Activated CD8-positive, alpha-beta memory T cell treated with anti-CD3 and anti-CD28 coated beads, Interleukin-2, amount 10 ng/mL, durations not matched to agents 7 days and 5 days (primary cell): ENCODE results near the gene ATG9A. TPM values are rescaled to one million over a fixed set of nuclear protein-coding genes. Genes with fewer than 3 reads are reported as not detected.
"Not testable (repeated sequence)": the region's sequence is repeated elsewhere in the genome, so short reads cannot be mapped to it uniquely, and the experiment has no call there.

Experiments
- ATAC-seq: fragments of 150-1000 bp; cut with Tn5 transposase; one replicate; pipeline ENCODE4 v1.10.0; 2021; ENCODE audit warnings: moderate library complexity
- CTCF ChIA-PET: fragments of 350-600 bp; sonication (Branson Sonifier 250); formaldehyde crosslinking; loops from one replicate; lab custom pipeline; 2021; ENCODE audit warnings: antibody characterized with exemption; lab: Charles Lee
- DNase-seq: peaks from one replicate; pipeline ENCODE4 v3.0.0-alpha.2; 2020
- H3K27ac Mint-ChIP-seq: one replicate; pipeline ENCODE4 v1.8.0; 2021; ENCODE audit warnings: mild to moderate bottlenecking, mixed read lengths
- H3K27me3 Mint-ChIP-seq: one replicate; pipeline ENCODE4 v1.8.0; 2021; ENCODE audit warnings: mixed read lengths
- H3K36me3 Mint-ChIP-seq: one replicate; pipeline ENCODE4 v1.8.0; 2021; ENCODE audit warnings: mild to moderate bottlenecking, mixed read lengths
- H3K4me1 Mint-ChIP-seq: one replicate; pipeline ENCODE4 v1.8.0; 2021; ENCODE audit warnings: mixed read lengths
- H3K4me3 Mint-ChIP-seq: one replicate; pipeline ENCODE4 v1.8.0; 2021; ENCODE audit warnings: mild to moderate bottlenecking, moderate library complexity, mixed read lengths
- H3K9me3 Mint-ChIP-seq: one replicate; pipeline ENCODE4 v1.8.0; 2022; ENCODE audit warnings: low read depth, mixed read lengths
- total RNA-seq, 2 experiments: library from RNA; stranded (reverse); gene quantifications; one replicate each; pipeline ENCODE4 v1.2.3, GENCODE V29; 2021

The ATG9A gene
- total RNA-seq, 2 experiments from 2014 or later, result 56.6 to 60.7 TPM

DNA sequence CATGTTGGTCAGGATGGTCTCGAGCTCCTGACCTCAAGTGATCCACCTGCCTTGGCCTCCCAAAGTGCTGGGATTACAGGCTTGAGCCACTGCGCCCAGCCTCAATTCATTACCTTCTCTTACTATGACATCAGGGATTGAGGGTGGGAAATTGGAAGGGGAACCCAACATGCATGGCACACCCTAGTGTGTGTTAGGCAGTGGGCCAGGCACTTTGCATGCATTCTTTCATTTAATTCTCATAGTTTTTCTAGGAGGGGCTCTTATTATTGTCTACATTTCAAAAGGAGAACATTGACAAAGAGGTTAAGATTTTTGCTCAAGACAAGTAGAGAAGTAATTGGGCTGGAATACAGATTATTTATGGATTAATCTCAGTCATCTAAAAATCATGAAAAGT is 38.9 kb upstream of the ATG9A start:
- CTCF ChIA-PET, result interaction anchor here (2.5 to 4.5 kb wide), 2 partner anchors 10 to 27 kb away, joined by 8 to 16 read pairs; partner anchors contain the start of gene DNAJB2
- peaks cover 2% of the 10 kb centered on the region for H3K27me3 Mint-ChIP-seq
- no peaks in the 10 kb centered on the region for H3K9me3 Mint-ChIP-seq
- ATAC-seq, result no peak
- no peak overlapping the region for H3K27ac Mint-ChIP-seq
- H3K36me3 Mint-ChIP-seq, result no peaks in the 10 kb centered on the region
- no peaks in the 10 kb centered on the region for H3K4me1 Mint-ChIP-seq
- DNase-seq, result no peak
- no peak overlapping the region for H3K4me3 Mint-ChIP-seq

DNA sequence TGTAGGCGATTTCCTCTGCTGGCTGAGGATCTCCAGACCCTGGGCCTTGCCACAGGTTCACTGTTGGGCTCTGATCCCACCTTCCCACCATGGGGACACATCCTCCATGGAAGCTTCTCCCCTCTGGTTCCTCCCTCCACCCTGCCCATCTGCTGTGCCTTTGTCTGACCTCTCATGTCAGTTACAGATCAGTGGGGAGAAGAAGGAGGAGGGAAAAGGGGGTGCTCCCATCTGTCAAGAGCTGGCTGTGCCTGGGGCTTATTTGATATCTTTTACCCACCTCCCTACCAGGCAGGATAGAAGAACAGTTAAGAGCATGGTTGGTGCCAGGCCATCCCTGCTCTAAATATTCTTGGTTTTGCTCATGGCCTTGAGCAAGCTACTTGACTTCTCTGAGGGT is 37.5 kb upstream of the ATG9A start:
- CTCF ChIA-PET, result interaction anchor here (1.2 to 4.5 kb wide), 3 partner anchors 11 to 29 kb away, joined by 5 to 16 read pairs (median 11); partner anchors contain the start of genes DNAJB2 and TUBA4A
- H3K27ac Mint-ChIP-seq, result no peak overlapping the region
- peaks cover 2% of the 10 kb centered on the region for H3K27me3 Mint-ChIP-seq
- ATAC-seq, result no peak
- no peaks in the 10 kb centered on the region for H3K9me3 Mint-ChIP-seq
- DNase-seq, result no peak
- no peak overlapping the region for H3K4me3 Mint-ChIP-seq
- H3K4me1 Mint-ChIP-seq, result no peaks in the 10 kb centered on the region
- no peaks in the 10 kb centered on the region for H3K36me3 Mint-ChIP-seq

DNA sequence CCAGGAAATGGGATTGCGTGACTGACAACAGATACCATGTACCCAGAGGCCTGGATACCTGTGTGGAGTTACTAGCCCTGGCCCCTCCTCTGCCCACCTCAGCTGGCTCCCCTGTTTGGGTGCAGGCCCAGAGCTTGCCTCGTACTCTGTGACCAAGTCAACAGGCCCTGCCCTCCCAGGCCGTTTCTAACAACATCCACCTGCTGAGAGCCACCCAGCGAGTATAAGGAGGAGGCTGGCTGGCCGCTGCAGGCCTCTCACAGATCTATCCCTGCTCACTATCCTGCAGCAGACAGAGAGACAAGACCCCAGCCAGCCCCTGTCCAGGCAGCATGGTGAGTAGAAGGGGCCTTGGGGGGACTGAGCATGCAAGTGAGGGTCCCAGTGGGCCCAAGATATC is 36.8 kb upstream of the ATG9A start:
- Mint-ChIP-seq H3K9me3 (no peaks in the 10 kb centered on the region), H3K36me3 (no peaks in the 10 kb centered on the region), H3K4me1 (no peaks in the 10 kb centered on the region), H3K27ac (no peak overlapping the region), H3K27me3 (peaks cover 6% of the 10 kb centered on the region), H3K4me3 (no peak overlapping the region)
- DNase-seq (no peak), ATAC-seq (no peak)
- CTCF ChIA-PET, result interaction anchor here (1.7 to 7.1 kb wide), 3 partner anchors 11 to 29 kb away, joined by 7 to 54 read pairs (median 11); partner anchors contain the start of genes DNAJB2 and TUBA4A

DNA sequence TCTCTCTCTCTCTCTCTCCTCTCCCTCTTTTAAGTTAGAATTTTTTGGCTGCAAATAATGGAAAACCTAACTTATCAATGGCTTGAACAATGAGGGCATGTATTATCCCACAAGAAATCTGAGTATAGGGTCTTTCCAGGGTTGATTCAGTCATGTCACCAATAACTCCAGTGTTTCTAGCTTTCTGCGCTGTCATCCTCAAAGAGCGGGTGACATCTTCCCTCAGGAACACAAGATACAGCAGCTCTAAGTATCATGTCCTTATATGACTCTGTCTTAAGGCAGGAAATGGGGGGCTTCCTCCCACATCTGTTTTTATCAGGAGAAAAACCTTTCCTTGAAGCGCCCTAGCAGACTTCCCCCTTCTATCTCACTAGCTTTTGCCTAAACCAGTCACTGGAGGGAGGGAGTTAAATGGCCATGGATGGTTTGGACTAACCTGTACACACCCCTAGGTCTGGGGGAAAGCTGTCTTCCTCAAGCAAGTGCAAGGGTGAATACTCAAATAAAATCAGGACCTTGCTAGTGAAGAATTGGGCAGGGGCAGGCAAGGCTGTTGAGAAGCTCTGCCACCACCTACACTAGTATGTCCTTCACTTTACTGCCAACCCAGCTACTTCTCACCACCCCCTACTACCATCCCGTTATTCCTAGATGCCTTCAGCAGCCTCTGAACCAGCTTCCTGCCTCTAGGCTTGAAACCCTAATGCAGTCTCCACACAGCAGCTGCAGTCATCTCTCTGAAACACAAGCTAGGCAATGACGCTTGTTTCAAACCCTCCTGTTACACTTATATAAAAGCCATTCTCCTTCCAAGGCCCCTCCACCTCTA is 31.8 kb upstream of the ATG9A start:
- ATAC-seq, result no peak
- Mint-ChIP-seq H3K9me3 (no peaks in the 10 kb centered on the region), H3K4me3 (no peak overlapping the region), H3K36me3 (no peaks in the 10 kb centered on the region), H3K4me1 (no peaks in the 10 kb centered on the region), H3K27me3 (peaks cover 17% of the 10 kb centered on the region), H3K27ac (no peak overlapping the region)
- CTCF ChIA-PET, result interaction anchor here (1.1 to 7.1 kb wide), 6 partner anchors 16 to 102 kb away, joined by 3 to 54 read pairs (median 4); partner anchors contain the start of genes ANKZF1, ATG9A, DNAJB2 and GLB1L
- no peak for DNase-seq

- H3K4me3 Mint-ChIP-seq, H3K27ac Mint-ChIP-seq, H3K9me3 Mint-ChIP-seq, ATAC-seq, H3K36me3 Mint-ChIP-seq, H3K4me1 Mint-ChIP-seq, DNase-seq: not testable (repeated sequence)
- CTCF ChIA-PET, result interaction anchor here (0.7 to 3.3 kb wide), 4 partner anchors 19 to 88 kb away, joined by 3 to 14 read pairs (median 6); no protein-coding TSS in a partner anchor
- peaks cover 17% of the 10 kb centered on the region for H3K27me3 Mint-ChIP-seq
Measured at GRCh38 chr2:219258942-219259341, 29.5 kb upstream of the ATG9A start.

- no peaks in the 10 kb centered on the region for H3K9me3 Mint-ChIP-seq
- DNase-seq (peak; percentile 71), ATAC-seq (peak; percentile 25)
- H3K27ac Mint-ChIP-seq, result peak overlapping the region; percentile 93
- CTCF ChIA-PET, result interaction anchor here (0.8 to 6.4 kb wide), 18 partner anchors 9 to 275 kb away, joined by 3 to 73 read pairs (median 5); partner anchors contain the start of genes ABCB6, ANKZF1, ATG9A and CNPPD1
- peaks cover 5% of the 10 kb centered on the region for H3K27me3 Mint-ChIP-seq
- H3K36me3 Mint-ChIP-seq, result peaks cover 30% of the 10 kb centered on the region
- H3K4me3 Mint-ChIP-seq, result peak overlapping the region; percentile 99
- H3K4me1 Mint-ChIP-seq, result peaks cover 36% of the 10 kb centered on the region
Measured at GRCh38 chr2:219254590-219255201, 25.3 kb upstream of the ATG9A start.

GRCh38 chr2:219253753-219254589 is 24.5 kb upstream of the ATG9A start, which contains the start of gene TUBA4A:
Gene TUBA4A, minus strand, starts transcription at chr2:219253918. Its CDS starts 60 bp downstream, at chr2:219253858.
- H3K27ac Mint-ChIP-seq, result peak within 1 kb of the TSS; percentile 97
- H3K27me3 Mint-ChIP-seq, result peaks cover 3% of the 10 kb centered on the region
- H3K4me3 Mint-ChIP-seq, result peak within 1 kb of the TSS; percentile 99
- peak; percentile 92 for DNase-seq
- peaks cover 38% of the 10 kb centered on the region for H3K36me3 Mint-ChIP-seq
- ATAC-seq, result peak; percentile 76
- peaks cover 44% of the 10 kb centered on the region for H3K4me1 Mint-ChIP-seq
- no peaks in the 10 kb centered on the region for H3K9me3 Mint-ChIP-seq
- CTCF ChIA-PET, result interaction anchor here (0.8 to 6.4 kb wide), 16 partner anchors 8 to 274 kb away, joined by 3 to 73 read pairs (median 6); partner anchors contain the start of genes ABCB6, ANKZF1, ATG9A and DNAJB2

DNA sequence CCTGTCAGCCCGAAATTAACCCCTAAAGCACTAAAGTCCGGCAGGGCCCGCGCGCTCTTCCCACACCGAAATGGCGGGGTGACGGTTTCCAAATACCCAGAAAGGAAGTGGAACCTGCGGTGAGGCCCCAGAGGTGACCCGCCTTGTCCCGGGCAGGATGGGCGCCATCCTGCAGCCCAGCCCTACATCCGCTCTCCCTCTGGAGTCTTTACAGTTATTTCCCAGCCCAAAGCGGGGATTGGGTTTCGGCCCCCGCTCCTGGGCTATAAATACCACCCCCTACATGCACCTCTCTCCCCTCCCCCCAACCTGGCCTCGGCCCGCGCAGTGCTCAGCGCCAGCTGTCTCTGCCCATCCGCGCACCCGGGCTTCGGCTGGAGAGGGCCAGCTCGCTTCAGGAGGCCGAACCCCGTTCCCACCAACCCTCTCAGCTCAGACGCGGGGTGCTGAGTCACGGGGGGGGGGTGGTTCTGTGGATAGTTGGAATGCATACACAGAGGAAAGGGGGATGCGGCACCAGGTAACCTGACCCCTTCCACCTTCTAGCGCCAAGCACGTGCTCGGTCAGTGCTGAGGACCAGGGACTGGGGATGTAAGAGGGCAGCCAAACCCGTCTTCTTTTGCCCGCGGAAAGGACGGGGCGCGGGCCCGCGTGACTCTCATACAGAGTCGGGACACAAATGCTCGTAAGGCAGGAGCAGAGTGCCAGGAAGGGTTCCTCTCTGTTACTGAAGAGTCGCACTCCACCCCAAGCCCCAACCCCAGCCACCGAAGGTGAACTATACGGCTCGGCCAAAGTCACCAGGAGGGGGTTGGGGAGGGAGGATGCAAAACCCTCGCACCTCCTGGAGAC is 23.7 kb upstream of the ATG9A start, which contains the start of gene TUBA4B:
TSS of gene TUBA4B (plus strand) at position 344 of the 853 bp plus-strand sequence. CDS start at position 509, 165 bp downstream.
- H3K4me3 Mint-ChIP-seq, result peak within 1 kb of the TSS; percentile 99

DNA sequence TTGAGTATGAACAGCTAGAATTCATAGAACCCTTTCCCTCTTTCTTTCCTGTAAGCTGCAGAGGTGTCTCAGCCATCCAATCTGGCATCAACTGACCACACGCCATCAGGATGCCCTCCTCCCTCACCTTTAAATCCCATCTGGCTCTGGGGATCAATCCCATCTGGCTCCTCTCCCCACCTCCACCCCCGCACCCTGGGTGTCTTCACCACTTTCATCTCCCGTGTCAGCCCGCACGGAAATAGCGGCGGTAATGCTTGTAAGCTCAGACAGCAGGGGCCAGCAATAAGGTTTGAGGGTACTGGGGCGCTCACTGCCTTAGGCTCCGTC is 23.1 kb upstream of the ATG9A start:
- H3K27ac Mint-ChIP-seq, result peak overlapping the region; percentile 97
- H3K9me3 Mint-ChIP-seq, result no peaks in the 10 kb centered on the region
- ATAC-seq (peak; percentile 0), DNase-seq (no peak)
- peaks cover 57% of the 10 kb centered on the region for H3K4me1 Mint-ChIP-seq
- peaks cover 51% of the 10 kb centered on the region for H3K36me3 Mint-ChIP-seq
- CTCF ChIA-PET, result interaction anchor here (0.8 to 6.4 kb wide), 8 partner anchors 10 to 93 kb away, joined by 3 to 73 read pairs (median 8); partner anchors contain the start of genes ABCB6, ANKZF1, ATG9A and DNAJB2
- H3K4me3 Mint-ChIP-seq, result peak overlapping the region; percentile 99
- H3K27me3 Mint-ChIP-seq, result no peaks in the 10 kb centered on the region

More for the DNA sequence above, 23.7 kb upstream of the ATG9A start, which contains the start of gene TUBA4B:
- DNase-seq, result peak; percentile 85
- CTCF ChIA-PET, result interaction anchor here (0.8 to 6.4 kb wide), 9 partner anchors 8 to 50 kb away, joined by 3 to 73 read pairs (median 9); partner anchors contain the start of genes ABCB6, ANKZF1, ATG9A and DNAJB2
- Mint-ChIP-seq H3K4me1 (peaks cover 51% of the 10 kb centered on the region), H3K36me3 (peaks cover 45% of the 10 kb centered on the region), H3K27me3 (no peaks in the 10 kb centered on the region), H3K27ac (peak within 1 kb of the TSS; percentile 97), H3K9me3 (no peaks in the 10 kb centered on the region)
- ATAC-seq, result peak; percentile 31

GRCh38 chr2:219252084-219252483 is 22.6 kb upstream of the ATG9A start:
- no peaks in the 10 kb centered on the region for H3K27me3 Mint-ChIP-seq
- DNase-seq (peak; percentile 57), ATAC-seq (no peak)
- H3K4me3 Mint-ChIP-seq, result peak overlapping the region; percentile 99
- H3K27ac Mint-ChIP-seq, result peak overlapping the region; percentile 97
- CTCF ChIA-PET, result interaction anchor here (0.8 to 6.4 kb wide), 8 partner anchors 10 to 92 kb away, joined by 3 to 73 read pairs (median 8); partner anchors contain the start of genes ABCB6, ANKZF1, ATG9A and DNAJB2
- peaks cover 53% of the 10 kb centered on the region for H3K36me3 Mint-ChIP-seq
- peaks cover 61% of the 10 kb centered on the region for H3K4me1 Mint-ChIP-seq
- no peaks in the 10 kb centered on the region for H3K9me3 Mint-ChIP-seq

- H3K4me1 Mint-ChIP-seq, result peaks cover 66% of the 10 kb centered on the region
- peak overlapping the region; percentile 97 for H3K27ac Mint-ChIP-seq
- CTCF ChIA-PET, result interaction anchor here (0.8 to 6.4 kb wide), 7 partner anchors 22 to 92 kb away, joined by 3 to 73 read pairs (median 9); partner anchors contain the start of genes ABCB6, ANKZF1, ATG9A and DNAJB2
- DNase-seq (no peak), ATAC-seq (no peak)
- H3K9me3 Mint-ChIP-seq, result no peaks in the 10 kb centered on the region
- H3K4me3 Mint-ChIP-seq, result peak overlapping the region; percentile 99
- peaks cover 56% of the 10 kb centered on the region for H3K36me3 Mint-ChIP-seq
- H3K27me3 Mint-ChIP-seq, result no peaks in the 10 kb centered on the region
Measured at GRCh38 chr2:219251656-219252055, 22.2 kb upstream of the ATG9A start.
